ENCODE results near the gene CDK14.
A peak's percentile ranks its signal among the peaks of the same experiment; 100 is the strongest.
"Not testable (repeated sequence)": the region's sequence is repeated elsewhere in the genome, so short reads cannot be mapped to it uniquely, and the experiment has no call there.

CDK14 gene

GRCh38 chr7:90597563-90598253, 1.6 kb downstream of the CDK14 start:
- no peak for DNase-seq

GRCh38 chr7:90599038-90599437, 2.9 kb downstream of the CDK14 start:
- DNase-seq = no peak

GRCh38 chr7:90599892-90600555, 3.9 kb downstream of the CDK14 start:
- DNase-seq = peak; percentile 58

- DNase-seq = no peak
Observed at GRCh38 chr7:90602303-90602702, 6.2 kb downstream of the CDK14 start.

- DNase-seq = no peak
Observed at GRCh38 chr7:90603346-90603745, 7.2 kb downstream of the CDK14 start.

GRCh38 chr7:90604383-90604782, 8.3 kb downstream of the CDK14 start:
- no peak for DNase-seq

- no peak for DNase-seq
Observed at GRCh38 chr7:90605055-90605454, 8.9 kb downstream of the CDK14 start.

GRCh38 chr7:90607196-90607595, 11.1 kb downstream of the CDK14 start:
- no peak for DNase-seq

- DNase-seq = no peak
Observed at GRCh38 chr7:90610105-90610504, 14.0 kb downstream of the CDK14 start.

GRCh38 chr7:90611115-90611514, 15.0 kb downstream of the CDK14 start:
- DNase-seq = no peak

GRCh38 chr7:90613088-90613498, 17.0 kb downstream of the CDK14 start:
- no peak for DNase-seq

GRCh38 chr7:90617442-90617841, 21.3 kb downstream of the CDK14 start:
- DNase-seq = no peak

GRCh38 chr7:90618876-90619275, 22.8 kb downstream of the CDK14 start:
- no peak for DNase-seq

GRCh38 chr7:90621125-90621746, 25.1 kb downstream of the CDK14 start:
- no peak for DNase-seq

GRCh38 chr7:90621747-90622140, 25.6 kb downstream of the CDK14 start:
- DNase-seq = no peak

- no peak for DNase-seq
Observed at GRCh38 chr7:90622670-90623069, 26.5 kb downstream of the CDK14 start.

- DNase-seq = no peak
Observed at GRCh38 chr7:90624225-90624911, 28.2 kb downstream of the CDK14 start.

GRCh38 chr7:90625051-90625450, 28.9 kb downstream of the CDK14 start:
- no peak for DNase-seq

- no peak for DNase-seq
Observed at GRCh38 chr7:90625562-90625961, 29.4 kb downstream of the CDK14 start.

GRCh38 chr7:90626013-90626412, 29.9 kb downstream of the CDK14 start:
- DNase-seq = no peak

- peak; percentile 11 for DNase-seq
Observed at GRCh38 chr7:90629297-90629918, 33.3 kb downstream of the CDK14 start.

GRCh38 chr7:90631502-90631901, 35.4 kb downstream of the CDK14 start:
- DNase-seq = no peak

GRCh38 chr7:90639683-90640082, 43.6 kb downstream of the CDK14 start:
- DNase-seq = not testable (repeated sequence)

All from GF-D8 (cell line).